HepG2 (cell line): ENCODE measurements around the gene ACTR3. TPM values are rescaled to one million over a fixed set of nuclear protein-coding genes. Genes with fewer than 3 reads are reported as not detected.
A peak's percentile ranks its signal among the peaks of the same experiment; 100 is the strongest.

Experiments
- ATAC-seq: fragments of 200-7000 bp; cut with Tn5 transposase; 3 replicates; pipeline ENCODE4 v1.9.1; 2020; ENCODE audit warnings: mild to moderate bottlenecking, moderate library complexity
- BruUV-seq: library from RNA; stranded (reverse); fragments of 400-500 nt; replicated peaks from 2 replicates; lab custom pipeline; 2021; lab: Mats Ljungman, UMichigan
- CTCF ChIA-PET: fragments of 300-600 bp; formaldehyde crosslinking; extraction: SDS; loops from one replicate; lab custom pipeline; 2021; ENCODE audit warnings: low total read pairs, inconsistent platforms, low intra/inter-chr PET ratio; lab: Yijun Ruan, JAX
- POLR2A ChIA-PET: fragments of 350-600 bp; sonication (Branson Sonifier 250); formaldehyde crosslinking; loops from one replicate; lab custom pipeline; 2020; ENCODE audit warnings: antibody characterized with exemption, inconsistent platforms; lab: Yijun Ruan, JAX
- DNase-seq: peaks from one replicate; pipeline ENCODE4 v3.0.0-alpha.2; 2015; ENCODE audit warnings: low spot score
- FAIRE-seq: peaks from 3 replicates; lab custom pipeline; 2011; peaks lifted over from hg19 to GRCh38; lab: Jason Lieb, UNC
- H2AFZ ChIP-seq: one replicate; pipeline ENCODE4 v1.6.1; 2011; ENCODE audit warnings: low read length, inconsistent platforms
- H3K27ac ChIP-seq: fragments of 300-600 bp; 3 replicates; pipeline ENCODE4 v1.8.0; 2011; ENCODE audit warnings: mixed run types, mild to moderate bottlenecking, mixed read lengths, low read length, inconsistent platforms; ENCODE audit not compliant: insufficient read depth; ENCODE audit errors: extremely low read length
- H3K27me3 ChIP-seq, 2 experiments: fragments of 200-600 bp in 1 of 2; 2 replicates in 1 of 2; 3 replicates in 1 of 2; pipeline versions ENCODE4 v1.6.0 to v1.8.0; 2011; ENCODE audit warnings: low read length in 2 of 2, mild to moderate bottlenecking in 2 of 2, moderate library complexity in 2 of 2, inconsistent platforms in 1 of 2; ENCODE audit not compliant: insufficient read depth in 2 of 2, control insufficient read depth in 1 of 2
- H3K36me3 ChIP-seq, 2 experiments: fragments of 200-600 bp in 1 of 2; replicated peaks in 1 of 2; 2 replicates in 1 of 2; 3 replicates in 1 of 2; pipeline versions ENCODE4 v1.5.1 to v1.8.0; 2011; ENCODE audit warnings: low read length in 2 of 2, inconsistent platforms in 1 of 2; ENCODE audit not compliant: insufficient read depth in 2 of 2, control insufficient read depth in 1 of 2
- H3K4me1 ChIP-seq: 2 replicates; pipeline ENCODE4 v1.5.1; 2012; ENCODE audit warnings: low read length, inconsistent platforms; ENCODE audit not compliant: insufficient read depth
- H3K4me2 ChIP-seq: 2 replicates; pipeline ENCODE4 v1.6.0; 2011; ENCODE audit warnings: low read depth, low read length, inconsistent platforms
- H3K4me3 ChIP-seq, 3 experiments: fragments of 200-600 bp in 1 of 3; sonication (generic), shearing (Covaris generic) in 1 of 3; replicated peaks in 1 of 3; 2 replicates each; pipeline ENCODE4 v1.5.1; 2011 to 2016; ENCODE audit warnings: low read length in 3 of 3, inconsistent platforms in 2 of 3, low read depth in 2 of 3, mild to moderate bottlenecking in 2 of 3, control low read depth in 1 of 3, mixed read lengths in 1 of 3; ENCODE audit not compliant: insufficient read depth in 1 of 3
- H3K79me2 ChIP-seq: one replicate; pipeline ENCODE4 v1.6.1; 2011; ENCODE audit warnings: low read length, inconsistent platforms; ENCODE audit not compliant: insufficient read depth
- H3K9ac ChIP-seq: 2 replicates; pipeline ENCODE4 v1.6.0; 2011; ENCODE audit warnings: mild to moderate bottlenecking, low read depth, low read length, inconsistent platforms; ENCODE audit not compliant: insufficient read depth
- H3K9me3 ChIP-seq: 2 replicates; pipeline ENCODE4 v1.5.1; 2012; ENCODE audit warnings: mild to moderate bottlenecking, low read length
- H4K20me1 ChIP-seq: 2 replicates; pipeline ENCODE4 v1.6.0; 2011; ENCODE audit warnings: inconsistent platforms, mild to moderate bottlenecking, low read length, moderate library complexity; ENCODE audit not compliant: insufficient read depth
- MAFG ChIP-seq: sonication (generic); formaldehyde crosslinking; IDR thresholded peaks from 2 replicates; pipeline ENCODE4 v1.5.1; 2020; ENCODE audit warnings: mild to moderate bottlenecking, missing genetic modification reagents
- SIN3A ChIP-seq: IDR thresholded peaks from 2 replicates; pipeline ENCODE4 v1.6.1; 2011; ENCODE audit warnings: low read depth, mild to moderate bottlenecking, control low read depth, low read length, borderline replicate concordance
- ZNF317 ChIP-seq: sonication (generic); formaldehyde crosslinking; IDR thresholded peaks from 2 replicates; pipeline ENCODE4 v1.5.0; 2020; ENCODE audit warnings: mild to moderate bottlenecking, missing genetic modification reagents
- ZNF510 ChIP-seq: sonication (generic); formaldehyde crosslinking; IDR thresholded peaks from 2 replicates; pipeline ENCODE4 v1.4.0; 2020; ENCODE audit warnings: low read depth, mild to moderate bottlenecking, missing genetic modification reagents
- ZNF570 ChIP-seq: sonication (generic); formaldehyde crosslinking; IDR thresholded peaks from 2 replicates; pipeline ENCODE4 v1.4.0; 2020; ENCODE audit warnings: mild to moderate bottlenecking, missing genetic modification reagents, borderline replicate concordance
- ZNF777 ChIP-seq: sonication (generic); formaldehyde crosslinking; IDR thresholded peaks from 2 replicates; pipeline ENCODE4 v1.4.0; 2020; ENCODE audit warnings: missing genetic modification reagents
- WGBS: methylation state at CpG from one replicate; pipeline ENCODE4 v1.1.6; 2017; ENCODE audit warnings: low lambda C conversion rate; 5-methylcytosine and 5-hydroxymethylcytosine counted together
- in situ Hi-C: cut with HindIII; loops from 2 replicates; pipeline ENCODE4 v1.10.0; 2017; ENCODE audit warnings: low pct_unique_long_range_greater_than_20kb; ENCODE audit not compliant: extremely low pct_ligation_motif_present
- intact Hi-C: fragments of 100-400 bp; cut with micrococcal nuclease; formaldehyde crosslinking; loops from one replicate; pipeline ENCODE4 v1.10.0; 2022; ENCODE audit not compliant: unreplicated experiment
- polyA plus RNA-seq, 8 experiments: library from polyadenylated mRNA; depleted of rRNA in 3 of 8; stranded (reverse) in 7 of 8; unstranded in 1 of 8; fragments of >200 nt; fragmentation: Illumina TruSeq in 4 of 8; extraction: Trizol in 4 of 8; gene quantifications; 2 replicates each; pipeline versions ENCODE4 v1.2.1 to v1.2.3, GENCODE V29; 2011 to 2016; ENCODE audit warnings: low read depth in 4 of 8, missing spikeins in 1 of 8, mixed read lengths in 1 of 8; ENCODE audit not compliant: insufficient read depth in 1 of 8
- total RNA-seq, 5 experiments: library from RNA; depleted of rRNA; stranded (reverse); fragments of >200 nt; fragmentation: Illumina TruSeq; extraction: Trizol; gene quantifications; 2 replicates each; pipeline ENCODE4 v1.2.3, GENCODE V29; 2016; ENCODE audit warnings: low read depth in 1 of 5
- TF ChIP-seq, protein P1 (sequence below): sonication (generic); formaldehyde crosslinking; IDR thresholded peaks from 2 replicates; pipeline ENCODE4 v1.5.1; 2020; ENCODE audit warnings: mild to moderate bottlenecking, moderate library complexity, missing genetic modification reagents
- TF ChIP-seq, protein P2 (sequence below): sonication (generic); formaldehyde crosslinking; IDR thresholded peaks from 2 replicates; pipeline ENCODE4 v1.4.0; 2020; ENCODE audit warnings: mild to moderate bottlenecking, missing genetic modification reagents
- TF ChIP-seq, protein P3 (sequence below): sonication (generic); formaldehyde crosslinking; IDR thresholded peaks from 2 replicates; pipeline ENCODE4 v1.5.0; 2020; ENCODE audit warnings: mild to moderate bottlenecking, low read depth, missing genetic modification reagents, borderline replicate concordance
- TF ChIP-seq, protein P4 (sequence below): sonication (generic); formaldehyde crosslinking; IDR thresholded peaks from 2 replicates; pipeline ENCODE4 v1.8.1; 2022; ENCODE audit warnings: mild to moderate bottlenecking, missing genetic modification reagents

ACTR3 gene
- total and polyA plus RNA-seq, 2 of the 13 experiments (the other 11 are each of a cell fraction or from before 2014, with no cell fraction given) = 123 to 225 TPM

DNA sequence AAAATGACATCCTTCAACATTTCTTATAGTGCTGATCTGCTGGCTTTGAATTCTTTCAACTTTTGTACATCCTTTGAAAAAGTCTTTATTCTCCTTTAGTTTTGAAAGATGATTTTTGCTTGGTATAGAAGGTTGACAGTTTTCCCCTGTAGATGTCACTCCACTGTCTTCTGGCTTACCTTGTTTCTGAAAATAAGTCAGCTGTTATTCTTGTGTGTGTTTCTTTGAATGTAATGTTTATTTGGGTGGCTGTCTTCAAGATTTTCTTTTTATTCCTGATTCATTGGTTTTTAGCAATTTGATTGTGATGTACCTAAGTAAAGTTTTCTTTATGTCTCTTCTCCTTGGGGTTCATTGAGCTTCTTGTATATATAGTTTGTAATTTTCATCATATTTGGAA, 47.6 kb downstream of the ACTR3 start:
- ChIA-PET CTCF (no interaction called here), POLR2A (no interaction called here)
- no peak overlapping the region for H3K27ac ChIP-seq
- no peak for FAIRE-seq
- no peaks in the 10 kb centered on the region for H4K20me1 ChIP-seq
- no peak for DNase-seq
- no peaks in the 10 kb centered on the region for H3K27me3 ChIP-seq
- TF ChIP-seq, protein P1, sequence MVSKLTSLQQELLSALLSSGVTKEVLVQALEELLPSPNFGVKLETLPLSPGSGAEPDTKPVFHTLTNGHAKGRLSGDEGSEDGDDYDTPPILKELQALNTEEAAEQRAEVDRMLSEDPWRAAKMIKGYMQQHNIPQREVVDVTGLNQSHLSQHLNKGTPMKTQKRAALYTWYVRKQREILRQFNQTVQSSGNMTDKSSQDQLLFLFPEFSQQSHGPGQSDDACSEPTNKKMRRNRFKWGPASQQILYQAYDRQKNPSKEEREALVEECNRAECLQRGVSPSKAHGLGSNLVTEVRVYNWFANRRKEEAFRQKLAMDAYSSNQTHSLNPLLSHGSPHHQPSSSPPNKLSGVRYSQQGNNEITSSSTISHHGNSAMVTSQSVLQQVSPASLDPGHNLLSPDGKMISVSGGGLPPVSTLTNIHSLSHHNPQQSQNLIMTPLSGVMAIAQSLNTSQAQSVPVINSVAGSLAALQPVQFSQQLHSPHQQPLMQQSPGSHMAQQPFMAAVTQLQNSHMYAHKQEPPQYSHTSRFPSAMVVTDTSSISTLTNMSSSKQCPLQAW (CRISPR knock-in tag) = no peak
- peak; percentile 99 for TF ChIP-seq ZNF317 (CRISPR knock-in tag)
- H2AFZ ChIP-seq = no peak overlapping the region
- peaks cover 13 to 68% of the 10 kb centered on the region in 2 experiments for H3K36me3 ChIP-seq
- no peak overlapping the region for H3K9ac ChIP-seq
- no TSS peak for BruUV-seq
- intact Hi-C loops = no loop called here
- H3K4me3 ChIP-seq = no peak overlapping the region
- H3K9me3 ChIP-seq = no peaks in the 10 kb centered on the region
- in situ Hi-C loops = no loop called here
- no peak overlapping the region for H3K4me2 ChIP-seq
- no peaks in the 10 kb centered on the region for H3K4me1 ChIP-seq
- no peak for ATAC-seq
- H3K79me2 ChIP-seq = no peaks in the 10 kb centered on the region

DNA sequence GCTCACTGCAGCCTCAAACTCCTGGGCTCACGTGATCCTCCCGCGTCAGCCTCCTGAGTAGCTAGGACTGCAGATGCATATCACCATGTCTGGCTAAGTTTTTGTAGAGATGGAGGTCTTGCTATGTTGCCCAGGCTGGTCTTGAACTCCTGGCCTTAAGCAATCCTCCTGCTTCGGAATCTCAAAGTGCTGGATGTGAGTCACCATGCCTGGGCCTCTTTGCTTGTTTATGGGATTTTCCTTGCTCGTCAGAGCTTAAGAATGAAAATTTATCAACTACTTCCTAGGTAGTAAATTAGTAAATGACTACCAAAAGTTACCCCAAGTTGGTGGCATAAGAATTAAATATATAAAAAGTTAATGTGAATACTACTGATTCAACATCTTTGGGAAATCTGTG, 51.0 kb downstream of the ACTR3 start:
- no TSS peak for BruUV-seq
- Histone ChIP-seq H4K20me1 (no peaks in the 10 kb centered on the region), H3K9me3 (no peaks in the 10 kb centered on the region), H3K27me3 (no peaks in the 10 kb centered on the region), H3K4me2 (no peak overlapping the region), H3K36me3 (peaks cover 13 to 47% of the 10 kb centered on the region in 2 experiments), H3K4me1 (no peaks in the 10 kb centered on the region), H2AFZ (no peak overlapping the region), H3K27ac (no peak overlapping the region), H3K79me2 (no peaks in the 10 kb centered on the region), H3K9ac (no peak overlapping the region), H3K4me3 (no peak overlapping the region)
- in situ Hi-C loops (no loop called here), intact Hi-C loops (no loop called here)
- ChIA-PET CTCF (no interaction called here), POLR2A (no interaction called here)
- FAIRE-seq (no peak), DNase-seq (no peak), ATAC-seq (no peak)
- 99% methylated on average over 5 of the region's 5 CpGs for WGBS
- TF ChIP-seq ZNF570 = no peak
- no peak for TF ChIP-seq SIN3A
- TF ChIP-seq MAFG = no peak
- TF ChIP-seq, protein P2, sequence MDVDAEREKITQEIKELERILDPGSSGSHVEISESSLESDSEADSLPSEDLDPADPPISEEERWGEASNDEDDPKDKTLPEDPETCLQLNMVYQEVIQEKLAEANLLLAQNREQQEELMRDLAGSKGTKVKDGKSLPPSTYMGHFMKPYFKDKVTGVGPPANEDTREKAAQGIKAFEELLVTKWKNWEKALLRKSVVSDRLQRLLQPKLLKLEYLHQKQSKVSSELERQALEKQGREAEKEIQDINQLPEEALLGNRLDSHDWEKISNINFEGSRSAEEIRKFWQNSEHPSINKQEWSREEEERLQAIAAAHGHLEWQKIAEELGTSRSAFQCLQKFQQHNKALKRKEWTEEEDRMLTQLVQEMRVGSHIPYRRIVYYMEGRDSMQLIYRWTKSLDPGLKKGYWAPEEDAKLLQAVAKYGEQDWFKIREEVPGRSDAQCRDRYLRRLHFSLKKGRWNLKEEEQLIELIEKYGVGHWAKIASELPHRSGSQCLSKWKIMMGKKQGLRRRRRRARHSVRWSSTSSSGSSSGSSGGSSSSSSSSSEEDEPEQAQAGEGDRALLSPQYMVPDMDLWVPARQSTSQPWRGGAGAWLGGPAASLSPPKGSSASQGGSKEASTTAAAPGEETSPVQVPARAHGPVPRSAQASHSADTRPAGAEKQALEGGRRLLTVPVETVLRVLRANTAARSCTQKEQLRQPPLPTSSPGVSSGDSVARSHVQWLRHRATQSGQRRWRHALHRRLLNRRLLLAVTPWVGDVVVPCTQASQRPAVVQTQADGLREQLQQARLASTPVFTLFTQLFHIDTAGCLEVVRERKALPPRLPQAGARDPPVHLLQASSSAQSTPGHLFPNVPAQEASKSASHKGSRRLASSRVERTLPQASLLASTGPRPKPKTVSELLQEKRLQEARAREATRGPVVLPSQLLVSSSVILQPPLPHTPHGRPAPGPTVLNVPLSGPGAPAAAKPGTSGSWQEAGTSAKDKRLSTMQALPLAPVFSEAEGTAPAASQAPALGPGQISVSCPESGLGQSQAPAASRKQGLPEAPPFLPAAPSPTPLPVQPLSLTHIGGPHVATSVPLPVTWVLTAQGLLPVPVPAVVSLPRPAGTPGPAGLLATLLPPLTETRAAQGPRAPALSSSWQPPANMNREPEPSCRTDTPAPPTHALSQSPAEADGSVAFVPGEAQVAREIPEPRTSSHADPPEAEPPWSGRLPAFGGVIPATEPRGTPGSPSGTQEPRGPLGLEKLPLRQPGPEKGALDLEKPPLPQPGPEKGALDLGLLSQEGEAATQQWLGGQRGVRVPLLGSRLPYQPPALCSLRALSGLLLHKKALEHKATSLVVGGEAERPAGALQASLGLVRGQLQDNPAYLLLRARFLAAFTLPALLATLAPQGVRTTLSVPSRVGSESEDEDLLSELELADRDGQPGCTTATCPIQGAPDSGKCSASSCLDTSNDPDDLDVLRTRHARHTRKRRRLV (CRISPR knock-in tag) = no peak
- TF ChIP-seq, protein P3, sequence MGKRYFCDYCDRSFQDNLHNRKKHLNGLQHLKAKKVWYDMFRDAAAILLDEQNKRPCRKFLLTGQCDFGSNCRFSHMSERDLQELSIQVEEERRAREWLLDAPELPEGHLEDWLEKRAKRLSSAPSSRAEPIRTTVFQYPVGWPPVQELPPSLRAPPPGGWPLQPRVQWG = no peak
- TF ChIP-seq ZNF777 (CRISPR knock-in tag) = no peak
- TF ChIP-seq ZNF510 (CRISPR knock-in tag) = no peak
- TF ChIP-seq, protein P4, sequence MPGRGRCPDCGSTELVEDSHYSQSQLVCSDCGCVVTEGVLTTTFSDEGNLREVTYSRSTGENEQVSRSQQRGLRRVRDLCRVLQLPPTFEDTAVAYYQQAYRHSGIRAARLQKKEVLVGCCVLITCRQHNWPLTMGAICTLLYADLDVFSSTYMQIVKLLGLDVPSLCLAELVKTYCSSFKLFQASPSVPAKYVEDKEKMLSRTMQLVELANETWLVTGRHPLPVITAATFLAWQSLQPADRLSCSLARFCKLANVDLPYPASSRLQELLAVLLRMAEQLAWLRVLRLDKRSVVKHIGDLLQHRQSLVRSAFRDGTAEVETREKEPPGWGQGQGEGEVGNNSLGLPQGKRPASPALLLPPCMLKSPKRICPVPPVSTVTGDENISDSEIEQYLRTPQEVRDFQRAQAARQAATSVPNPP = no peak
